Activated CD4-positive, alpha-beta T cell treated with anti-CD3 and anti-CD28 coated beads for 1 hour (primary cell): ENCODE data around the gene KCNJ10.

Experiments
- DNase-seq: peaks from one replicate; pipeline ENCODE4 v3.0.0-alpha.2; 2020

The KCNJ10 gene

DNA sequence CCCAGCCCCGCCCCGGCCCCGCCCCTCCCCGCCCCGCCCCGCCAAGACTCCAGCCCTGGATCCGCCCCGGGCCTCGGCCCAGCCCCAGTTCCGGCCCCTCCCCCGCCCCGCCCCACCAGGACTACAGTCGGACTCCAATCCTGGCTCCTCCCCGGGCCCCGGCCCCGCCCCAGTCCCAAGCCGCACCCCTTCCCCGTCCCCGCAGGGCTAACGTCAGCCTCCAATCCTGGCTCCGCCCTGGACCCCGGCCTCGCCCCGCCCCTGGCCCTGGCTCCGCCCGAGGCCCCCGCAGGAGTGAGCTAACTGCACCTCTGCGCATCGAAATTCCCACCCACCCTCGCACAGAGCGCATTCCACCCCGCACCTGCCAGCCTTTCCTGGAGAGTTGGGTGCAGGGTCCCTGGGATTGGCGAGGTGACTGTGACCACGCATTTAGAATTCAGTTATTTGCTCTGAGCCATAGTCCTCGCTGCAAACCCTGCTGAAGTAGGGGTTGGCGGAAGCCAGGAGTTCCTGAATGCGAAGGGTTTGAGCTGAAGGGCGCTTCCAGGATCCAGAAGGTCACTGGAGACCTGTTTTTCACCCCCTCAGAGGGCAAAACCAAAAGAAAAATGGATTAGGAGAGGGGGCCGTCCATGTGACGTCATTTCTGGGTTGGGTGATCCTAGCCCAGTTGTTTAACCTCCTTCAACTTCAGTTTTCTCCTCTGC lies 29.0 kb upstream of the KCNJ10 start:
- peak; percentile 96 for DNase-seq

DNA sequence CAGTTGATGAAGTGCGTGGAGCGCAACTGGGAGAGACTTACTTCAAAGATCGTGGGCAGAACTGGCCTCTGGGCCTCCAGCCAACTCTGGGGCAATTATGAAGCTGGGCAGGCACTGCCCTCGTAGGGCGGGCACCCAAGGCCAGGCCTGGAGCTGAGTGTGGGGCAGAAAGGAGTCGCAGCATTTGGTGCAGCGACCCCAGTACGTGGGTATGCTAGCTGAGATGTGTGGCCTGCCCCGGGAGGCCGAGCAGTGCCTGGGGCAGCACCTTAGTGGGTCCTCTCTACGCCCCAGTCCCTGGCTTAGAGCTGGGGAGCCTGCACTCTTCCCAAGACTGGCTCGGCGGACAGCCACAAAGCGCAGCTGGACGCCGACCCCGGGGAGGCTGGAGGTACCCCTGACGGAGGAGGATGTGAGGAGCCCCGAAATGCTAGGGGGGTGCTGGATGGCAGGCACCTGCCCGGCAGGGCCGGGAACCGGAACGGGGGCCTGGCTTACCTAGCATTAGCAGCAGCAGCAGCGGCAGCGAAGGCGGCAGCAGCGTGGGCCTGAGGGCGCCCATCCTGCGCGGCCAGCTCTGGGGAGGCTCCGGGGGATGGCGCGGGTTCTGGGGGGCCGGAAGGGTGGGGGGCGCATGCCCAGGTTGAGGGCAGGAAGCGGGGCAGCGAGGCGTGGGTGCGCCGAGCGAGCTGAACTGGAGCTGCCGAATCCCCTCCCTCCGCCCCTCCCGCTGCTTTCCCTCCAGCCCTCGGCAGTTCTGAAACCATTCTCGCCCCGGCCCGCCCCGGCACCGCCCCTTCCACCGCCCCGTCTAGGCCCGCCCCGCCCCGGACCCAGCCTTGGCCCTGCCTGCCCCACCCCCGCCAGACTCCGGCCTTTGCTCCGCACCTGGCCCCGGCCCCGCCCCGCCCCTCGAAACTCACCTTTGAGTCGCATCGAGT lies 28.2 kb upstream of the KCNJ10 start, which contains the start of gene IGSF8:
Gene IGSF8, minus strand, starts transcription at position 709 of the 941 bp plus-strand sequence. Its CDS starts 147 bp downstream, at position 562.
- DNase-seq, result peak; percentile 91

DNA sequence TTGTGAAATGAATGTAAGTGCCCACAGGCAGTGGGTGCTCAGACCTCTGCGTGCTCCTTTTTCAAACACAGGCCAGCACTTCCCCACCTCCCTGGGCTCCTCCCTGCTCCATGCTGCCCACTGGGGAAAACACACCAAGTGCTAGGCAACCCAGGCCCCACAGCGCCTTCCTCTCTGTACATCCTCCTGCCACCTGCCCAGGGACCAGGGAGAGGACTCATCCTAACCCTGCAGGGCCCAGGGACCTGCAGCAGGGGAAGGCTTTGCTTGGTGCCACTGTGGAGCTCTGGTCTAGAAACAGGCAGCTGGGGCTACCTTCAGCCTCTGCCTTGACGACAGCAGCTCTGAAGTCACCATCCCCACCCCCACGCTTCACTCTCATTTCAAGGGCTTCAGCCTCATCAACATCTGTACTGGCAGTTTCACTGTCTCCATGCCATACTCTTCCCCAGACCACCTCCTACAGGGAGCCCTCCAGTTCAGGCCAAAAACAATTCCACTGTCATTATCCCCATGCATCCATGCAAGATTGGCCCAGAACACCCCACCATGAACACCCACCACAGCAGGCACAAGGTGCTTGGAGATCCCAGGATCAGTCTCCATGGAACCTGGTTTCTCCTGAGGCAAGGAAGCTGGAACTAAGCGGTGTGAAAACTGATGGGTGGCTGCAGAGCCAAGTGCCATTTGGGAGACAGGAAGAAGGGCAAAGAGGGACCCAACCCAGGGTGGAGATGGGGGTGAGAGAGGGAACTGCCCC lies 27.4 kb upstream of the KCNJ10 start:
- DNase-seq, result no peak

DNA sequence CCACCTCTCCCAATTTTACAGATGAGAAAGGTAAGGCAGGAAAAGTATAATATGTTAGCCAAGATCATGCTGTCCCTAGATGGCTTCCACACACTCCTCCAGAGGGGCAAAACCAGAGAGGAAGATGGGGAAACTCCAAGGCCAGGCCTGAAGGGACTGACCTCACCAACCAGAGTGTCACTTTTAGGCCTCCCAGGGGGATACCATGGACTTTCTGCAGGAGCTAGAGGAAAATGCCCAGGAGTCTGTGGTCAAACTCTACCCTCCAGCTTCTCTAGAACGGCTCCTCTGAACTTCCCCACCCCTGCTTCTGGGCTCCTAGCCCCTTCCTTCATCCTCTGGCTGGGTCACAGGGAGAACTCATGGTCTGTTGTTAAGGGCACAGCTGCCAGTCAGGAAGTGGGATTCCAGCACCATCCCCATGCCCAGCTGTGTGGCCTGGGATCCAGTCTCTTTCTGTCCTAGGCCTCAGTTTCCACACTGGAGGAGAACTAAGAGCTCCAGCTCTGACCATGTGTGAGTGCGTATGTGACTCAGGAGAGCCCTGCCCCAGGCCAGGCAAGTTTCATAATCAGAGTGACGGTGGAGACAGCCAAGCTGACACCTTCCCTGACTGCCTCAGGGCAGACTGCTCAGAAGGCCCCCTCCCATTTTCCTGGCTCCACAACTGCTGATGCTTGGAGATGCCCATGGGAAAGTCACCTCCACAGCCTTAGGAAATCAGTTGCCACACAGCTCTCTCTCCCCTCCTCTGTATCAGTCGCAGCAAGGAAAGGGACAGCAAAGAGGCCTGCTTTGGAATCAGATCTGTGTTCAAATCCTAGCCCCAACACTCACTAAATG lies 26.5 kb upstream of the KCNJ10 start:
- DNase-seq, result no peak

DNA sequence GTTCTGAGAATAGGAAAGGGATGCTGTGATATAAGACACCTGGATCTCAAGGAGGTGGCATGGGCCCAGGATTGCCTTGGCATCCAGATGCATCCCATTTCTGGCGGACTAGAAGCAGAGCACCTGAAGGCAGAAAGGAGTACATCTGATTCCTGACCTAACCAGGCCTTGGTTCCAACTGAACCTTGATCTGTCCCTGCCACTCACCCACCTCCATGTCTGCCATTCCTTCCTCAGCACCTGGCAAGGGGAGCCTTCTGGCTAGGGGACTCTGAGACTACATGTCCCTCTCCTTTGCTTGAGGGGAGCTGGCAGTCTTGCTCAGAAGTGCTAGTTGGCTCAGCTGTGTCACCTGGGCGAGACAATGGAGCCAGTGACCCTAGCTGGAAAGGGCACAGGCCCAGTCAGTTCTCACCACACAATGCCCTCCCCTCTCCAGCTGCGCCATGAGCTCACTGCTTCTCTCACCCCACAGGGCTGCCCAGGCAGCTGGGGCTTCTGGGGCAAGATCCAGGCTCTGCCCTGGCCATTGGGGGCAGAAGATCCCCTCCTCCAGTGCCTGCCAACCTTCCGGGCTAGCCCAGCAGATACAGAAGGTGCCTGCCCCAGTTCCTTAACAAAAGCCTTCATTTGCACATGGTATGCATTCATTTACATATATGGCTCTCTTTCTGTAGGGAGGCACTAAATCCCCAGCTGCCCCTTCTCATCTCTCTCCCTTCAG lies 25.6 kb upstream of the KCNJ10 start:
- no peak for DNase-seq

DNA sequence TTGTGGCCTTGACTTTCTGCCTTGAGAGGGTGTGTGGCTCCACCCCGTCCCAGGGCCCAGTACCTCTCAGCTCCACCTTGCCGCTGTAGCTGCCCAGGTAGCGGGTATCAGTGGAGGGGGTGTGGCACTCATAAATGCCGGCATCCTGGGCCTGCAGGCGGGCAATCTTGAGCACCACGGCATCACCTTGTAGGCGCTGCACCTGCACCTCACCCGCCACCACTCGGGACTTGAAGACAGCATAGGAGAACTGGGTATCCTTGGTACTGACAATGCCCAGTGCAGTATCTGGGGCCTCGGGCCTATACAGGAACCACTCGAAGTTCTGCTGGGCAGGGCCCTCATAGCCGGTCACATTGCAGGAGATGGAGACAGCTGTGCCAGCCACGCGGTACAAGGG lies 24.8 kb upstream of the KCNJ10 start:
- DNase-seq, result no peak

DNA sequence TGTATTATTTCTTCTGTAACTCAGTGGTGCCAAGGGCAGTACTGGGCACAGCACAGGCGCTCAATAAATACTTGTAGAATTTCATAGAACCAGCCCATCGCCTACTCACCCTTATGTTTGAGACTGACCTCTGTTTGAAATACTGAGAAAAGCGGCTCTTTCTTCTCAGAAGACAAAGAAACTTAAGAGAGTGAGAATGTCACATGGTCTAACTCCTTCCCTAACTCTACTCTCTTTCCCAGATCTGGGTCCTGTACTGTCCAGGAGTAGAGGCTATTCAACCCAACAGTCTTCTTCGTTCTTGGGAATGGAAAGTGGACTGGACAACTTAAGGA lies 24.3 kb upstream of the KCNJ10 start:
- DNase-seq, result no peak

DNA sequence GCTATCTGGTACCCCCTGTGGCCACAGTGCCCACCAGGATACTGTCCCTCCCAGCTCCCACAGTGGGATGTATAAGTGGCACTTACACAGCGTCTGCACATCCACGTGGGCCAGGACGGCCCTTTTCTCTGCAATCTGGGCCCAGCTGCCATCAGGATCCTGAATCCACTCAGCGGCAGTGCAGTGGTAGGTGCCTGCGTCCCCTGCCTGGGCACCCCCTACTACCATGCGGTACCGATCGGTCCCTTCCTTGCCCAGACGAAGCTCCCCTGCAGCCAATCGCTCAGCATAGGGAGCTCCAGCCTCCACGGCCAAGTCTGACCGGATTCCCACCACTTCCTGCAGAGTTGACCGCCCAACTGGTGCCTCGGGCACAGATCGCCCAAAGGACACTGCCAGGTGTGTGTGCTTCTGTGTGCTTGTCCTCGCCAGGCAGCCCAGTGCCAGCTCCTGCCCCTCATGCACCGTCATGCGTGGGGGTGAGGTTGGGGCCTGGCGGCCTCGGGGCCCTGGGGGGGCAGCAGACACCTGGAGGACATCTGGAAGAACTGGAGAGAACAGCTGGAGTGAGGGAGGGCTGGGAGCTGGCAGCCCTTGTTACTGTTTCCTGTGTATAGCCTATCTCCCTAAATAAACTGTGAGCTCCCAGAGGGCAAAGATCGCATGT lies 23.8 kb upstream of the KCNJ10 start:
- DNase-seq, result no peak

DNA sequence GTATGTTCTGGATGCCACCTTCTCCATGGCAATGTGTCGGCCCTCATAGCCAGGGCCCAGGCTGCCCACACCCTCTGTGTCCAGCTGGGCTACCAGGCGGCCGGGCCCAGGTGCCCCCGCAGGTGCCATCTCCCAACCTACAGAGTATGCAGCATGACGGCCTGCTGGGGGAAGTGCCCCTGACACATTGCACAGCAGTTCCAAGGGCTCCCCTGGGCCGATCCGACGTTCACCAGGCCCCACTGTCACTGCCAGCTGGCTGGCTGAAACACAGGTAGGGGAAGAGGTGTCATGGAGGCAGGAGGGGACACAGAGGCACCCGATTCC lies 23.1 kb upstream of the KCNJ10 start:
- DNase-seq, result no peak

DNA sequence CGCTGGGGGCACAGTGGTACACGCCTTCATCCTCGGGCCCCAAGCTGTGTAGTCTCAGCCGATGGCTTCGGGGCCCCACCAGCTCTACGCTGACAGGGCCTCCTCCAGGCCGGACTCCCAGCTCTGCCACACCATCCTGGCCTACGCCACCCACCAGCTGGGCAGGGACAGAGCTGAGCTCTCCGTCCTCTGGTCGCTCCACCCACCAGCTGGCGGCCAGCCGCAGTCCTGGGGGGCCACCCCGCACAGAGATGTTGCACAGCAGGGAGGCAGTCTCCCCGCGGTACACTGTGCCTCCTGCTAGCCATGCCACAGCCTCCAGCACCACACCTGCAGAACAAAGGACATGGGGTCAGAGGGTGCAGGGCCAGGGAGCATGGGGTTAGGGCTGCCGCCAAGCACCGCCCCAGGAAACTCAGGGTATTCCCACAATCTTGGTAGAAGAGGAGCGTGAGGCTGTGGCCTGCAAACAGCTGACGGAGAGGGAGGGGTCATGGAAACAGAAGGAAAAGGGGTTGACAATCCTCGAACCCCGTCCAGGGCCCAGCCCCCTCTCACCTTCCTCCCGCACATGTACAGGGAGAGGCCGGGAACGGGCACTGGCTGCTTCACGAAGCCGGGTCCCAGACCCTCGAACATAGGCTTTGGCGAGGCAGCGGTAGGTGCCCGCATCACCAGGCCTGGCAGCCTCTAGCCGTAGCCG lies 22.6 kb upstream of the KCNJ10 start:
- DNase-seq, result no peak

DNA sequence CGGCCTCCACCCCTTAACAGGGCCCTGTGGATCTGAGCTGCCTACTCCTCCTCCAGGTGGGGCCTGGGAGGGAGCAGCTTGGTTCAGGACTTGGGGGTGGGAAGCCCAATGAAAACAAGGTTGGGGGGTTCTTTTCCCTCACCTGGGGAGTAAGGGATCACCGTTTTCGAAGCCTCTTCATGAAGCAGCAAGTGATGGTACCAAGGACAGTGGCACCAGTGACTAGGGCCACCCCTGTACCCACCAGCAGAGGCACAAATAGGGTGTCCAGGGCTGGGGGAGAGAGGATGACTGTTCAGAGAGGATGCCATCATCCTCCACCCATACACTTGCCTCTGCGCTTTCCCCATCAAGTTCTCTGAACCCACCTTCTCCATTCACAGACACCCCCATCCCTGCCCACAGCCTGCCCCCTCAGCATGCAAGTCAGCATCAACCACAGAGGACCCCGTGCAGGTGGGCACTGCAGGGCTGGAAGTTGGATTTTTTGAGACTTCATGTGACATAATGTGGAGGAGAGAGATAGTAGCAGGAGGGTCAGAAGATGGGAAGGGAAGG lies 21.8 kb upstream of the KCNJ10 start:
- DNase-seq, result no peak

DNA sequence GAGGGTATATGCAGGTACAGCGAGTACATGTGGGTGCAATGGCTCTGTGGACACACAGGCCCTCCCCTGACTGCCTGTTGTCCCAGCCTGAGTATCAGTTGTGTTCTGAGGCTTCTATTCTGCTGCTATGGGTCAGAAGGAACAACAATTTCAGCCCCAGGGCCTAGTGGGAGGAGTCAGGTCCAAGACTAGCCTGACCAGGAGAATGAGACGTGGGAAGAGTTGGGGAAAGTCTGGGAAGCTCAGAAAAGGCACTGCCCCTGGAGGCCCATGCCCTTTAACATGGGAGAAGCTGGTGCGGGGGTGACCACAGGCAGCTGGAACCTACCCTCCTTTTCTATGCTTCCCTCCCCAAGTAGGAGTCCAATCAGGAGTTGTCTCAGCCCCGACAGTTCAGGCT lies 20.8 kb upstream of the KCNJ10 start:
- no peak for DNase-seq

DNA sequence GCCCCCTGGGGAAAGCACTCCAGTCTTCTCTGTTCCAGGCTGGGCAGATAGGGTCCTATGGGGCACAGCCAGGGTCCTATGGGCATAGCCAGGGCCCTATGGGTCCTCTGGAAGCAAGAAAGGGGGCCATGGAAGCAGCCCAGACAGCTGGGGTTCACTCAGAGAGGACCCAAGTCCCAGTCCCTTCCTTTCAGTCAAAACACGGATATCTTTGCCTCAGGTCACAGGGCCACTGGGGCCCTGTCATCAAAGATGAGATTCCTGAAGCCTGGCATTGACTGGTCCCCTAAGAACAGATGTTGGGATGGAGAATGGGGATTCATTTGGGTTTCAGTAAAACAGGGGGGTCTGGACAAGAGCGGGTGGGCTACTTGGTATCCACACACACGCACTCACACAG lies 19.9 kb upstream of the KCNJ10 start:
- DNase-seq, result no peak

DNA sequence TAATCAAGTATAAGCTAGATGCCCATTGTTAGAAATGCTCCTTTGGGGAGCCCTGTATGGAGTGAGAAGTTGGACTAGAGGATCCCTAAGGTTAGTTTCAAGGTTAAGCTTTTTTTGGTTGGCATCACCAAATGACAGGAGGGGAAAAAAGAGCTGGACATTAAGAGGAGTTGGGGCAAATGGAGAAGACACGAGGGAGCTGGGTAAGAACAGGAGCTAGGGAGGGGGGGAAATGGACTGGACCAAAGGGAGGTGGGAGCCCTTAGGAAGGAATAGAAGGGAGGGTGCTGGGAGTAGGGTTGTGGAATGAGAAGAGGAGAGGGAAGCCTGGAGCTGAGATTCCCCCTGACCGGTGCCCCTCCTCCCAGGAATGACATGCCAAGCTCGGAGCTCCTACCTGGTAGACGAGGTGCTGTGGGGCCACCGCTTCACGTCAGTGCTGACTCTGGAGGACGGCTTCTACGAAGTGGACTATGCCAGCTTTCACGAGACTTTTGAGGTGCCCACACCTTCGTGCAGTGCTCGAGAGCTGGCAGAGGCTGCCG lies 17.2 kb upstream of the KCNJ10 start:
- DNase-seq, result no peak

DNA sequence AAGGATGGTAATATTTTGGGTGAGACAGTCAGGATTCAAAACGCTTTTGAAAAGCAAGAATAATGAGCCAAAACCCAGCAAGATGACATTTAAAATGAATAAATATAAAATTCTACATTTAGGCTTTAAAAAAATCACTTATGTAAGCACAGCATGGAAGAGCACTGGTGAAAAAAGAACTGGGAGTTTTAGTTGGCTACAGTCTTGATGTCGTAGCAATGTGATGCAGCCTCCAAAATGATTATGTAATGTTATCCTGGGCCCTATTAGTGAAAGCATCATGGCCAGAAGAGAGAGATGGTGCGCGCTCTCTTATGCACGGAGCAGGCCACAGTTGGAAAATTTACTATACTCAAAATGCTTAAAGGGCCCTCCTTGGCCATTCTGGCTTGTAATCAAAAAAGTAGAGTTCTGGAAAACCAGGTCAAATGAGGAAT lies 16.5 kb upstream of the KCNJ10 start:
- DNase-seq, result no peak

DNA sequence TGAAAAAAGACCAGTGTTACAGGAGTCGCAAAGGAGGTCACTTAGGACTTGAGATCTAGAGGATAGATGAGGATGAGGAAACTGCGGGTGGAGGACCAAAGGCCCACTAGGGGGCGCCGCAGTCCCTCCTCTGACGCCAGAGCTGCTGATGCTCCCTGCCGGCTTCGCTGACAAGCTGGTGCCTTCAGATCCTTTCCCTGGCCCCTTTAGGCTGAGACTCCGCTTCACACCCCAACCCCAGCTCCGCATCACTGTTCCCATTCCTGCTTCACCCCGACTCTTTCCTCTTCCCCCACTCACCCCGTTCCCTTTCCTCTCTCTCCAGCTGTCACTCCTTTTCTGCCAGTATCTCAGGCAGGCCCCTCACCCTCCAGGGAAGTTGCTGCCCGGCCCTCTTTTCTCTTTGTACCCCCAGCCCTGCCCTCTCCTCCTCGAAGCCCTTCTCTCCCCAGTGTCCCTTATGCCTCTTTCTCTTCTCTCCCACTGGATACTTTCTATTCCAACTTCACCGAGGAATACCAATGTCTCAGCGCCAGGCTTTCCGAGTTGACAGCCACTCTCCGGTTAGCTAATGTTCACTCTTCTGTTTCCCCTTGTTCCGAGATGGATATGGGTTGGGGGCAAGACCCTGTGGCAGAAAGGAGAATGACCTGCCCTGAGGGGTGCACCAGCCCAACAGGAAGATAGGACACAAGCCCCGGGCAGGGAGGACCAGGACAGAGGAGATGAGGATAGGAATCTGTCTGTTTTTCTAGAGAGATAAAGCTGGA lies 15.9 kb upstream of the KCNJ10 start:
- DNase-seq, result peak; percentile 61

DNA sequence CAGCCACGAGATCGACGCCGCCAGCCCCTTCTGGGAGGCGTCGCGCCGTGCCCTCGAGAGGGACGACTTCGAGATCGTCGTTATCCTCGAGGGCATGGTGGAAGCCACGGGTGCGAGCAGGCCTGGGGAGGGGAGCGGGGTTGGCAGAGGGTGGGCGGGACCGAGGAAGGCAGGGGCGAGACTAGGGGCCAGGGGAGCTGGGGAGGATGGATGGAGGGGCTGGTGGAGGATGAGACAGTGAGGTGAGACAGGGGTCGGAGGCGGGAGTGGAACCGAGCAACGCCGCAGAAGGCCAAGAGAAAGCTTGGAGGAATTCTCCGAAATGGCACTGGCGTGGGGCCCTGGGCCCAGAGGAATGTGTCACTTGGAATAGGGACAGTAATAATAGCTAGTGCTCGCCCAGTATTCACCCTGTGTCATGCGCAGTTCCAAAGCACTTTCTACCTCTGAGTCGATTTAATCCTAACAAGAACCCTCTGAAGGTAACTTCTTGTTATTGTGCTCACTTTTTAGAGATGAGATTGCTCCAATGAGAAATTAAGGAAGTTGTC lies 14.9 kb upstream of the KCNJ10 start:
- DNase-seq, result no peak

DNA sequence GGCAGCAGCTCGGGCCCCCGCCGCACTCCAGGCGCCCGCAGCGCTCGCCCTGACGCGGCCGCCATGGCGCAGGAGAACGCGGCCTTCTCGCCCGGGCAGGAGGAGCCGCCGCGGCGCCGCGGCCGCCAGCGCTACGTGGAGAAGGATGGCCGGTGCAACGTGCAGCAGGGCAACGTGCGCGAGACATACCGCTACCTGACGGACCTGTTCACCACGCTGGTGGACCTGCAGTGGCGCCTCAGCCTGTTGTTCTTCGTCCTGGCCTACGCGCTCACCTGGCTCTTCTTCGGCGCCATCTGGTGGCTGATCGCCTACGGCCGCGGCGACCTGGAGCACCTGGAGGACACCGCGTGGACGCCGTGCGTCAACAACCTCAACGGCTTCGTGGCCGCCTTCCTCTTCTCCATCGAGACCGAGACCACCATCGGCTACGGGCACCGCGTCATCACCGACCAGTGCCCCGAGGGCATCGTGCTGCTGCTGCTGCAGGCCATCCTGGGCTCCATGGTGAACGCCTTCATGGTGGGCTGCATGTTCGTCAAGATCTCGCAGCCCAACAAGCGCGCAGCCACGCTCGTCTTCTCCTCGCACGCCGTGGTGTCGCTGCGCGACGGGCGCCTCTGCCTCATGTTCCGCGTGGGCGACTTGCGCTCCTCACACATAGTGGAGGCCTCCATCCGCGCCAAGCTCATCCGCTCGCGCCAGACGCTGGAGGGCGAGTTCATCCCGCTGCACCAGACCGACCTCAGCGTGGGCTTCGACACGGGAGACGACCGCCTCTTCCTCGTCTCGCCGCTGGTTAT lies 14.2 kb upstream of the KCNJ10 start:
- peak; percentile 58 for DNase-seq
